ENCODE results near the gene PIP5KL1. TPM values are rescaled to one million over a fixed set of nuclear protein-coding genes. Genes with fewer than 3 reads are reported as not detected.

PIP5KL1 gene
- total RNA-seq, 1 donor from 2014 or later = 0.85 TPM

DNA sequence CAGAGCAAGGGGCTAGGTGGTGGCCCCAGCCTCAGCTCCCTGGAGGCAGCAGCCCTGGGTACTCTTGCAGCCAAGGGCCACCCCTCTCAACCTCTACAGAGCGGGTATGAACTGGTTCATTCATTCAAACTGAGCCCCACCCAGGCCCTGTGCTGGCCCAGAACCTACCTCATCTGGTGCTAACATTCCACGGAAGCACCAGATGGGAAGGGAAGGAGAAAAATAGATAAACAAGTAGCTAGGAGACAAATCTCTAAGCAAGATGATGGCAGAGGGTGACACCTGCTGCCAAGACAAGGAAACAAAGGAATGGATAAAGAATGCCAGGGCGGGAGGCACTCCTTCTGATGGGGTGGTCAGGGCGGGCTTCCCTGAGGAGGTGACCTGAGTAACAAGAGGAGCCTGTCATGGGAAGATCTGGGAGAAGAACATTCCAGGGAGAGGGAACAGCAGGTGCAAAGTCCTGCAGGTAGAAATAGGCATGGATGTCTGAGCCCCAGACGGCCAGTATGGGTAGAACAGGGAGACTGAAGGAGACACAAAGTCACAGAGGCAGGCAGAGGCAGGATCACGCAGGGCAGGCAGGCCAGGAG is 19.9 kb downstream of the PIP5KL1 start:
- TF ChIP-seq CTCF (IDR thresholded peaks at IDR 0.05; ENCODE audit: borderline replicate concordance) = no peak
- Histone ChIP-seq H3K4me3 (no peak overlapping the region), H3K9me3 (replicated peaks) (no peaks in the 10 kb centered on the region), H3K27ac (replicated peaks) (no peak overlapping the region), H3K27me3 (ENCODE audit: low read depth) (no peaks in the 10 kb centered on the region), H3K36me3 (peaks cover 50% of the 10 kb centered on the region), H3K4me1 (peaks cover 36% of the 10 kb centered on the region)
- intact Hi-C loops (cut with micrococcal nuclease) = no loop called here
- DNase-seq = no peak

GRCh38 chr9:127909839-127910273 is 20.7 kb downstream of the PIP5KL1 start:
- intact Hi-C loops (cut with micrococcal nuclease) = no loop called here
- H3K9me3 ChIP-seq (replicated peaks) = no peaks in the 10 kb centered on the region
- H3K27me3 ChIP-seq (ENCODE audit: low read depth) = no peaks in the 10 kb centered on the region
- TF ChIP-seq CTCF (IDR thresholded peaks at IDR 0.05; ENCODE audit: borderline replicate concordance) = no peak
- H3K27ac ChIP-seq (replicated peaks) = no peak overlapping the region
- peaks cover 50% of the 10 kb centered on the region for H3K36me3 ChIP-seq
- DNase-seq = no peak
- peaks cover 36% of the 10 kb centered on the region for H3K4me1 ChIP-seq
- H3K4me3 ChIP-seq = no peak overlapping the region

- TF ChIP-seq CTCF (IDR thresholded peaks at IDR 0.05; ENCODE audit: borderline replicate concordance) = no peak
- H3K4me1 ChIP-seq = peaks cover 44% of the 10 kb centered on the region
- H3K27ac ChIP-seq (replicated peaks) = no peak overlapping the region
- H3K27me3 ChIP-seq (ENCODE audit: low read depth) = no peaks in the 10 kb centered on the region
- peaks cover 48% of the 10 kb centered on the region for H3K36me3 ChIP-seq
- H3K9me3 ChIP-seq (replicated peaks) = no peaks in the 10 kb centered on the region
- no peak overlapping the region for H3K4me3 ChIP-seq
- intact Hi-C loops (cut with micrococcal nuclease) = no loop called here
- DNase-seq = no peak
These were observed 22.0 kb downstream of the PIP5KL1 start for GRCh38 chr9:127908660-127908926.

GRCh38 chr9:127907867-127908659 is 22.5 kb downstream of the PIP5KL1 start:
- Histone ChIP-seq H3K27ac (replicated peaks) (no peak overlapping the region), H3K4me1 (peaks cover 50% of the 10 kb centered on the region), H3K4me3 (no peak overlapping the region), H3K27me3 (ENCODE audit: low read depth) (no peaks in the 10 kb centered on the region), H3K9me3 (replicated peaks) (no peaks in the 10 kb centered on the region), H3K36me3 (peaks cover 43% of the 10 kb centered on the region)
- TF ChIP-seq CTCF (IDR thresholded peaks at IDR 0.05; ENCODE audit: borderline replicate concordance) = no peak
- intact Hi-C loops (cut with micrococcal nuclease) = no loop called here
- no peak for DNase-seq

DNA sequence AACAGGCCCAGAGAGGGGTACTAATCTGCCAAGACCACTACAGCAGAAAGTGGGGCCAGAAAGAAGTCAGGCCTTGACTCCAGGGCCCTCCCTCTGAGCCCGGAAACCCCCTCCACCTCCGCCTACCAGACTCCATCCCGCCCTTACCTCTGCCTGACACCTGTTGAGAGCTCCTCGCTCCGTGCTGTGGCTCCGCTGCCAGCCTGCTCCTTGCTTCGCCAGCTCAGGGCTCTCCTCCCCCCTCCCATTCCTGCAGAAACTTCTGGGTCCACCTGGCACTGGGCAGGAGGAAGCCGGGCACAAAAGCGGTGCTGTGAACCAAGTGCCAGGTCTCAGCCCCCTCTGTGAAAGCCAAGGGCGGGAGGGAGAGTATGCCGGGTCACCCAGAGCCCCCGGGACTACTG is 24.8 kb downstream of the PIP5KL1 start:
- no peaks in the 10 kb centered on the region for H3K27me3 ChIP-seq (ENCODE audit: low read depth)
- peaks cover 22% of the 10 kb centered on the region for H3K36me3 ChIP-seq
- intact Hi-C loops (cut with micrococcal nuclease) = no loop called here
- peak overlapping the region; percentile 88 for H3K27ac ChIP-seq (replicated peaks)
- DNase-seq = no peak
- H3K4me1 ChIP-seq = peaks cover 53% of the 10 kb centered on the region
- no peak for TF ChIP-seq CTCF (IDR thresholded peaks at IDR 0.05; ENCODE audit: borderline replicate concordance)
- H3K4me3 ChIP-seq = no peak overlapping the region
- no peaks in the 10 kb centered on the region for H3K9me3 ChIP-seq (replicated peaks)
